ENCODE data around the gene NETO1. TPM values are rescaled to one million over a fixed set of nuclear protein-coding genes. Genes with fewer than 3 reads are reported as not detected.
A peak's percentile ranks its signal among the peaks of the same experiment; 100 is the strongest.

Gene NETO1
- total RNA-seq, 3 donors from 2014 or later (not counting 1 experiment from before 2014, with no cell fraction given): not detected

DNA sequence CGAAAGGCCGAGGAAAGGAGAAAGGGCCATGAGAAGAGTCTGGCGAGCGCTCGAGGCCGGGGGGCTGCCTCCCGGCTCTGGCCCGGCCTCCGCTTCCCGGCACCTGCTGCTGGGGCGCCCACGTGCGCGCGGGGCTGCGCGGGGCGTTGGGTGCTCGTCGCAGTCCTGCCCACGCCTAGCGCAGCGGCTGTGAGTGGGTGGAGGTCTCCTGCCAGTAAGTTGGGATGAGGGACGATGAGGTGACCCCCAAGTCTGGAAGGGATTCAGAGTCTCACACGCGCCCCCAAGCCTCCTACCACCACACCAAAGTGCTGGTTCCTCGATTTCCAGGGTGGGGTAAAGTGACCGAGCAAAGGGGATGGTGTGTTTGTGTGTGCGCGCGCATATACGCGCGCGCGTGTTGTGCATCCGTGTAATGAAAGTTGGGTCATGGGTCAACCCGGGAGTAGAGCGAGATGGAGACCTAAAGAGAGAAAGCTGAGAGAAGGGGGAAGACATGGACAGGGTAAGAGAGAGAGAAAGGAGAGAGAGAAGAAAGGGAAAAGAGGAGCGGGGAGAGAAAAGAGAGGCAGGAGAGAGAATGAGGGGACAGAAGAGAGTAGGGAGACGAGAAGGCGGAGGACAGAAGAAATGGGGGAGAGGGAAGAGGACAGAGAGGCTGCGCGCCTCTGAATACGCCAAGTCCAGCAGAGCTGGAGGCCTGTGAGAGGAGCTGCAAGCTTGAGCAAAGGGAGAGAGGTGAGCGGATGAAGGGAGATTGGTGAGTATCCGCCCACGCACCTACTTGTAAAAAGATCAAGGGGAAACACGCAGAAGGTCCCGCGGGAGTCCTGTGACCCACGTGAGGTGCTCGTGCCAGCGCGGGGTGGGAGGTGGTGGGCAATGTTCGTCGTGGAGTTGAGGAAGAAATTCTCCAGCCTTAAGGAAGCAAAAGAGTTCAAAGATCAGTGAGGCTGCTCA lies 1.7 kb upstream of the NETO1 start:
- intact Hi-C loops (cut with micrococcal nuclease): no loop called here
- Mint-ChIP-seq H3K4me1 (peaks cover 0 to 6% of the 10 kb centered on the region in 2 donors), H3K27me3 (ENCODE audit: low read depth in 2 of 2) (peaks cover 21 to 28% of the 10 kb centered on the region in 2 donors), H3K36me3 (peaks cover 9% of the 10 kb centered on the region), H3K9me3 (peaks cover 7 to 13% of the 10 kb centered on the region in 2 donors), H3K27ac (no peak overlapping the region), H3K4me3 (no peak overlapping the region)
- H3K9me3 ChIP-seq (ENCODE audit: control insufficient read depth, insufficient read depth, low read length): no peaks in the 10 kb centered on the region
- ATAC-seq (peak in 1 of 3 donors; percentile 24), DNase-seq (no peak)
- 12% methylated on average over 53 of the region's 57 CpGs for WGBS (ENCODE audit: insufficient coverage)
- TF ChIP-seq, protein P1, sequence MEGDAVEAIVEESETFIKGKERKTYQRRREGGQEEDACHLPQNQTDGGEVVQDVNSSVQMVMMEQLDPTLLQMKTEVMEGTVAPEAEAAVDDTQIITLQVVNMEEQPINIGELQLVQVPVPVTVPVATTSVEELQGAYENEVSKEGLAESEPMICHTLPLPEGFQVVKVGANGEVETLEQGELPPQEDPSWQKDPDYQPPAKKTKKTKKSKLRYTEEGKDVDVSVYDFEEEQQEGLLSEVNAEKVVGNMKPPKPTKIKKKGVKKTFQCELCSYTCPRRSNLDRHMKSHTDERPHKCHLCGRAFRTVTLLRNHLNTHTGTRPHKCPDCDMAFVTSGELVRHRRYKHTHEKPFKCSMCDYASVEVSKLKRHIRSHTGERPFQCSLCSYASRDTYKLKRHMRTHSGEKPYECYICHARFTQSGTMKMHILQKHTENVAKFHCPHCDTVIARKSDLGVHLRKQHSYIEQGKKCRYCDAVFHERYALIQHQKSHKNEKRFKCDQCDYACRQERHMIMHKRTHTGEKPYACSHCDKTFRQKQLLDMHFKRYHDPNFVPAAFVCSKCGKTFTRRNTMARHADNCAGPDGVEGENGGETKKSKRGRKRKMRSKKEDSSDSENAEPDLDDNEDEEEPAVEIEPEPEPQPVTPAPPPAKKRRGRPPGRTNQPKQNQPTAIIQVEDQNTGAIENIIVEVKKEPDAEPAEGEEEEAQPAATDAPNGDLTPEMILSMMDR (IDR thresholded peaks at IDR 0.05): no peak
- H3K4me1 ChIP-seq (ENCODE audit: control insufficient read depth, insufficient read depth, low read length): no peaks in the 10 kb centered on the region
- H3K27me3 ChIP-seq (ENCODE audit: control insufficient read depth, insufficient read depth, low read length): peaks cover 3% of the 10 kb centered on the region
- H3K4me3 ChIP-seq (ENCODE audit: low read length): no peak overlapping the region
- no peak overlapping the region for H3K27ac ChIP-seq (ENCODE audit: low read length)
- H3K36me3 ChIP-seq (ENCODE audit: control insufficient read depth, insufficient read depth, low read length): no peaks in the 10 kb centered on the region

DNA sequence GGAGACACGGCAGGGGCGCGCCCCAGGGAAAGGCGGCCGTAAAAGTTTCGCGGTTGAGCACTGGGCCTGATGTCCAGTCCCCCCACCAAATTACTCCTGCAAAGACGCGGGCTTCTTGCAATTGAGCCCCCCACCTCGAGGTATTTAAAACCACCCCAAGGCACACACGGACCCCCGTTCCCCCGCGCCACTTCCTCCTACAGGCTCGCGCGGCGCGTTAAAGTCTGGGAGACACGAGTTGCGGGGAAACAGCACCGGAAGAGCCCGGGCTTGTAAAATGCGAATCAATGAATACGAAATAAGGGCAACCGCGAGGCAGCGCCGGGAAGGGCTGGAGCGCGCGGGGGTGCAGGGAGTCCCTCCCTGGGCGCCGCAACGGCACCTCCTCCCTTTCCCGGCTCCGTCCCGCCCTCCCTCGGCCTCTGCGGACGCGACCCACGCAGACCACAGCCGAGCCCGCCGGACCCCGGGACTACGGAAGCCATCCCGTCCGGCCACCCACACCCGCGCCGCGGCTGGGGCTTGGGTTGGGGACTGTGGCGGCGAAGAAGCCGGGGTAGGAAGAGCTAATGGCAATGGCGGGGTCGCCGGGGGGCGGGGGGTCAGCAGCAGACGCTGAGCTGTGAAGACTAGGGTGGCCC lies 918 bp upstream of the NETO1 start:
- Mint-ChIP-seq H3K27ac (no peak overlapping the region), H3K4me3 (no peak overlapping the region), H3K36me3 (peaks cover 9% of the 10 kb centered on the region), H3K4me1 (peaks cover 0 to 6% of the 10 kb centered on the region in 2 donors), H3K9me3 (peaks cover 7 to 13% of the 10 kb centered on the region in 2 donors), H3K27me3 (ENCODE audit: low read depth in 2 of 2) (peaks cover 21 to 28% of the 10 kb centered on the region in 2 donors)
- Histone ChIP-seq H3K4me1 (ENCODE audit: control insufficient read depth, insufficient read depth, low read length) (no peaks in the 10 kb centered on the region), H3K27me3 (ENCODE audit: control insufficient read depth, insufficient read depth, low read length) (peaks cover 3% of the 10 kb centered on the region), H3K9me3 (ENCODE audit: control insufficient read depth, insufficient read depth, low read length) (no peaks in the 10 kb centered on the region), H3K27ac (ENCODE audit: low read length) (no peak overlapping the region), H3K4me3 (ENCODE audit: low read length) (peak overlapping the region; percentile 37), H3K36me3 (ENCODE audit: control insufficient read depth, insufficient read depth, low read length) (no peaks in the 10 kb centered on the region)
- no peak for ATAC-seq
- intact Hi-C loops (cut with micrococcal nuclease): no loop called here
- 4% methylated on average over 62 of the region's 62 CpGs for WGBS (ENCODE audit: insufficient coverage)
- no peak for DNase-seq
- TF ChIP-seq, protein P1 (IDR thresholded peaks at IDR 0.05): no peak

DNA sequence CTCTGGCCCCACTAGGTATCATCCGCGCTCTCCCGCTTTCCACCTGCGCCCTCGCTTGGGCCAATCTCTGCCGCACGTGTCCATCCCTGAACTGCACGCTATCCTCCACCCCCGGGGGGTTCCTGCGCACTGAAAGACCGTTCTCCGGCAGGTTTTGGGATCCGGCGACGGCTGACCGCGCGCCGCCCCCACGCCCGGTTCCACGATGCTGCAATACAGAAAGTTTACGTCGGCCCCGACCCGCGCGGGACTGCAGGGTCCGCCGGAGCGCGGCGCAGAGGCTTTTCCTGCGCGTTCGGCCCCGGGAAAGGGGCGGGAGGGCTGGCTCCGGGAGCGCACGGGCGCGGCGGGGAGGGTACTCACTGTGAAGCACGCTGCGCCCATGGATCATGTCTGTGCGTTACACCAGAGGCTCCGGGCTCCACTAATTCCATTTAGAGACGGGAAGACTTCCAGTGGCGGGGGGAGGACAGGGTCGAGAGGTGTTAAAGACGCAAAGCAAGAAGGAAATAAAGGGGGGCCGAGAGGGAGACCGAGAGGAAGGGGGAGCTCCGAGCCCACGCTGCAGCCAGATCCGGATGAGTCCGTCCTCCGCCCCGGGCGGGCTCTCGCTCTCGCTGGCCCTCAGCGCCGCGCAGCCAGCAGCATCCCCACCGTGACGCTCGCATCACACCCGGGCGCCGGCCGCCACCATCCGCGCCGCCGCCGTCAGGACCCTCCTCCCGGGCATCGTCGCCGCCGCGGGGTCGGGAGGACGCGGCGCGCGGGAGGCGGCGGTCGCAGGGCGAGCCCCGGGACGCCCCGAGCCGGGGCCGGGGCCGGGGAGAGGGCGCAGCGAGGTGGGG lies 664 bp downstream of the NETO1 start:
- peaks cover 0 to 6% of the 10 kb centered on the region in 2 donors for H3K4me1 Mint-ChIP-seq
- Histone ChIP-seq H3K4me3 (ENCODE audit: low read length) (peak overlapping the region; percentile 30), H3K27me3 (ENCODE audit: control insufficient read depth, insufficient read depth, low read length) (peaks cover 3% of the 10 kb centered on the region), H3K9me3 (ENCODE audit: control insufficient read depth, insufficient read depth, low read length) (no peaks in the 10 kb centered on the region), H3K4me1 (ENCODE audit: control insufficient read depth, insufficient read depth, low read length) (no peaks in the 10 kb centered on the region), H3K27ac (ENCODE audit: low read length) (no peak overlapping the region), H3K36me3 (ENCODE audit: control insufficient read depth, insufficient read depth, low read length) (no peaks in the 10 kb centered on the region)
- whole genome bisulfite sequencing (ENCODE audit: insufficient coverage): 4% methylated on average over 102 of the region's 102 CpGs
- H3K4me3 Mint-ChIP-seq: no peak overlapping the region
- TF ChIP-seq, protein P1 (IDR thresholded peaks at IDR 0.05): no peak
- H3K9me3 Mint-ChIP-seq: peaks cover 7 to 13% of the 10 kb centered on the region in 2 donors
- intact Hi-C loops (cut with micrococcal nuclease): no loop called here
- peaks cover 9% of the 10 kb centered on the region for H3K36me3 Mint-ChIP-seq
- no peak overlapping the region for H3K27ac Mint-ChIP-seq
- DNase-seq (no peak), ATAC-seq (no peak)
- peaks cover 21 to 28% of the 10 kb centered on the region in 2 donors for H3K27me3 Mint-ChIP-seq (ENCODE audit: low read depth in 2 of 2)
